MM.1S (cell line): ENCODE measurements around the gene HES5.

ENCODE experiments used
- DNase-seq: peaks from one replicate; pipeline ENCODE4 v3.0.0-alpha.2; 2015
- H2AFZ ChIP-seq: fragments of 300-600 bp; sonication (generic); 2 replicates; pipeline ENCODE4 v1.6.0; 2016; ENCODE audit warnings: antibody characterized with exemption, low read length
- H3F3A ChIP-seq: fragments of 300-600 bp; sonication (generic); 2 replicates; pipeline ENCODE4 v1.6.1; 2016; ENCODE audit warnings: mild to moderate bottlenecking, antibody characterized with exemption, low read length, moderate library complexity, mixed read lengths; ENCODE audit not compliant: insufficient read depth
- H3K27ac ChIP-seq: fragments of 300-600 bp; sonication (generic); 2 replicates; pipeline ENCODE4 v1.5.1; 2016; ENCODE audit warnings: mild to moderate bottlenecking, low read length
- H3K27me3 ChIP-seq: fragments of 300-600 bp; sonication (generic); replicated peaks from 2 replicates; pipeline ENCODE4 v1.6.0; 2016; ENCODE audit warnings: low read length; ENCODE audit not compliant: insufficient read depth
- H3K36me3 ChIP-seq: fragments of 300-600 bp; sonication (generic); replicated peaks from 2 replicates; pipeline ENCODE4 v1.6.1; 2016; ENCODE audit warnings: mild to moderate bottlenecking, low read length, mixed read lengths; ENCODE audit not compliant: insufficient read depth
- H3K4me1 ChIP-seq: fragments of 300-600 bp; sonication (generic); 2 replicates; pipeline ENCODE4 v1.6.1; 2016; ENCODE audit warnings: low read length, mixed read lengths
- H3K4me2 ChIP-seq: fragments of 300-600 bp; sonication (generic); 2 replicates; pipeline ENCODE4 v1.6.0; 2016; ENCODE audit warnings: low read depth, low read length
- H3K4me3 ChIP-seq: fragments of 300-600 bp; sonication (generic); 2 replicates; pipeline ENCODE4 v1.5.1; 2016; ENCODE audit warnings: low read length, mixed read lengths
- H3K79me2 ChIP-seq: fragments of 300-600 bp; sonication (generic); 2 replicates; pipeline ENCODE4 v1.6.1; 2016; ENCODE audit warnings: mixed run types, low read length, mixed read lengths
- H3K9ac ChIP-seq: fragments of 300-600 bp; sonication (generic); 2 replicates; pipeline ENCODE4 v1.6.1; 2016; ENCODE audit warnings: low read length, mixed read lengths
- H3K9me2 ChIP-seq: fragments of 300-600 bp; sonication (generic); replicated peaks from 2 replicates; pipeline ENCODE4 v1.6.1; 2016; ENCODE audit warnings: mild to moderate bottlenecking, low read length, mixed read lengths; ENCODE audit not compliant: insufficient read depth
- H3K9me3 ChIP-seq: fragments of 300-600 bp; sonication (generic); replicated peaks from 2 replicates; pipeline ENCODE4 v1.6.1; 2016; ENCODE audit warnings: mild to moderate bottlenecking, low read length, mixed read lengths; ENCODE audit not compliant: insufficient read depth
- H4K20me1 ChIP-seq: fragments of 300-600 bp; sonication (generic); 2 replicates; pipeline ENCODE4 v1.6.1; 2016; ENCODE audit warnings: mild to moderate bottlenecking, low read length, moderate library complexity, mixed read lengths; ENCODE audit not compliant: insufficient read depth
- CTCF ChIP-seq: fragments of 300-600 bp; sonication (generic); IDR thresholded peaks from 2 replicates; pipeline ENCODE4 v1.5.1; 2016; ENCODE audit warnings: antibody characterized with exemption, low read length, mixed read lengths
- EZH2 ChIP-seq: fragments of 300-600 bp; sonication (generic); optimal IDR thresholded peaks from 2 replicates; pipeline ENCODE3; 2017; ENCODE audit warnings: low read depth, mild to moderate bottlenecking, antibody characterized with exemption, low read length, mixed read lengths
- EZH2phosphoT487 ChIP-seq: fragments of 300-600 bp; sonication (generic); IDR thresholded peaks from 2 replicates; pipeline ENCODE4 v1.6.1; 2018; ENCODE audit warnings: antibody characterized with exemption, low read length

HES5 gene

GRCh38 chr1:2517966-2518365, 12.1 kb downstream of the HES5 start:
- no peaks in the 10 kb centered on the region for H3K4me1 ChIP-seq
- H3K4me3 ChIP-seq = no peak overlapping the region
- no peaks in the 10 kb centered on the region for H3K9me3 ChIP-seq
- TF ChIP-seq CTCF = no peak
- TF ChIP-seq EZH2 = no peak
- no peak for TF ChIP-seq EZH2phosphoT487
- no peak overlapping the region for H2AFZ ChIP-seq
- H3K9me2 ChIP-seq = no peaks in the 10 kb centered on the region
- no peaks in the 10 kb centered on the region; the same call in 1 of the 2 replicates for H3K36me3 ChIP-seq
- H3K27ac ChIP-seq = no peak overlapping the region
- no peaks in the 10 kb centered on the region for H3K27me3 ChIP-seq
- H3F3A ChIP-seq = no peaks in the 10 kb centered on the region
- H4K20me1 ChIP-seq = peaks cover 10% of the 10 kb centered on the region; the same call in 1 of the 2 replicates
- peaks cover 23% of the 10 kb centered on the region for H3K79me2 ChIP-seq
- no peak for DNase-seq
- H3K9ac ChIP-seq = no peak overlapping the region
- H3K4me2 ChIP-seq = no peak overlapping the region

GRCh38 chr1:2516946-2517345, 13.1 kb downstream of the HES5 start:
- TF ChIP-seq EZH2phosphoT487 (no peak), CTCF (no peak), EZH2 (no peak)
- Histone ChIP-seq H3F3A (no peaks in the 10 kb centered on the region), H4K20me1 (peaks cover 1% of the 10 kb centered on the region; the same call in 1 of the 2 replicates), H3K4me3 (no peak overlapping the region), H2AFZ (no peak overlapping the region), H3K9me2 (no peaks in the 10 kb centered on the region), H3K79me2 (peaks cover 13% of the 10 kb centered on the region), H3K27me3 (no peaks in the 10 kb centered on the region), H3K36me3 (no peaks in the 10 kb centered on the region; the same call in 1 of the 2 replicates), H3K4me1 (no peaks in the 10 kb centered on the region), H3K4me2 (no peak overlapping the region), H3K9ac (no peak overlapping the region), H3K27ac (no peak overlapping the region), H3K9me3 (no peaks in the 10 kb centered on the region)
- no peak for DNase-seq

GRCh38 chr1:2516124-2516523, 13.9 kb downstream of the HES5 start:
- no peak for DNase-seq
- H3K4me1 ChIP-seq = no peaks in the 10 kb centered on the region
- H3K36me3 ChIP-seq = peaks cover 3% of the 10 kb centered on the region; the same call in 1 of the 2 replicates
- H3K4me3 ChIP-seq = no peak overlapping the region
- no peak overlapping the region for H3K27ac ChIP-seq
- no peaks in the 10 kb centered on the region for H3F3A ChIP-seq
- H3K79me2 ChIP-seq = peaks cover 4% of the 10 kb centered on the region
- H3K9ac ChIP-seq = no peak overlapping the region
- no peak for TF ChIP-seq CTCF
- TF ChIP-seq EZH2 = no peak
- no peak for TF ChIP-seq EZH2phosphoT487
- H3K27me3 ChIP-seq = no peaks in the 10 kb centered on the region
- no peak overlapping the region for H3K4me2 ChIP-seq
- no peaks in the 10 kb centered on the region for H4K20me1 ChIP-seq
- no peaks in the 10 kb centered on the region for H3K9me3 ChIP-seq
- no peaks in the 10 kb centered on the region for H3K9me2 ChIP-seq
- no peak overlapping the region for H2AFZ ChIP-seq
